ENCODE results near the gene CYTIP.

The CYTIP gene

DNA sequence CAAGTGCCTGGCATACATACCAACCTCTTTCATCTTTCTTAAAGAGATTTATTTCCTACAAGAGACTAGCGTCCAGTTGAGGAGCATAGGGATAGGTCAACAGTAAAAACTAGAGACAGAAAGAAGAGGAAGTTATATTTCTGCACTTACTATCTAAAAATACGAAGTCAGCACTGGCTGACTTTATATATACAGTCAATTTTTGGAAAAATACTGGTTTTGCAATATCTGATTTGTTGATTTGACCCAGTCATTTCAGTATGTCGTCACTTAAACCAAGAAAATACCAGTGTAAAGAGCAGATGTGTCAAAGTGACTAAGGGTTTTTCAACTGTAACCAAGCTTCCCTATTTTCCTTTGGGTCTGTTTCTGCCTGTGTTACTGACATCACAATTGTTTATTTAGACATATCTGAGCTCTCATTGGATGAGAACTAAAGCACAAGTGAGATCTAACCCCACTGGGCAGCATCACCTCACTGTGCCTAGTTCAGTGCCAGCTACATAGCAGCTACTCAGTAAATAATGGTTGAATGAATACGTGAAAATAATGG lies 23.0 kb downstream of the CYTIP start:
- Mint-ChIP-seq H3K4me1 (no peaks in the 10 kb centered on the region), H3K27me3 (ENCODE audit: low read depth) (no peaks in the 10 kb centered on the region), H3K4me3 (no peak overlapping the region), H3K27ac (no peak overlapping the region), H3K9me3 (peaks cover 2% of the 10 kb centered on the region), H3K36me3 (ENCODE audit: low read depth) (no peaks in the 10 kb centered on the region)
- TF ChIP-seq, protein P1, sequence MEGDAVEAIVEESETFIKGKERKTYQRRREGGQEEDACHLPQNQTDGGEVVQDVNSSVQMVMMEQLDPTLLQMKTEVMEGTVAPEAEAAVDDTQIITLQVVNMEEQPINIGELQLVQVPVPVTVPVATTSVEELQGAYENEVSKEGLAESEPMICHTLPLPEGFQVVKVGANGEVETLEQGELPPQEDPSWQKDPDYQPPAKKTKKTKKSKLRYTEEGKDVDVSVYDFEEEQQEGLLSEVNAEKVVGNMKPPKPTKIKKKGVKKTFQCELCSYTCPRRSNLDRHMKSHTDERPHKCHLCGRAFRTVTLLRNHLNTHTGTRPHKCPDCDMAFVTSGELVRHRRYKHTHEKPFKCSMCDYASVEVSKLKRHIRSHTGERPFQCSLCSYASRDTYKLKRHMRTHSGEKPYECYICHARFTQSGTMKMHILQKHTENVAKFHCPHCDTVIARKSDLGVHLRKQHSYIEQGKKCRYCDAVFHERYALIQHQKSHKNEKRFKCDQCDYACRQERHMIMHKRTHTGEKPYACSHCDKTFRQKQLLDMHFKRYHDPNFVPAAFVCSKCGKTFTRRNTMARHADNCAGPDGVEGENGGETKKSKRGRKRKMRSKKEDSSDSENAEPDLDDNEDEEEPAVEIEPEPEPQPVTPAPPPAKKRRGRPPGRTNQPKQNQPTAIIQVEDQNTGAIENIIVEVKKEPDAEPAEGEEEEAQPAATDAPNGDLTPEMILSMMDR (IDR thresholded peaks at IDR 0.05; ENCODE audit: unreplicated experiment in 3 of 3): no peak

DNA sequence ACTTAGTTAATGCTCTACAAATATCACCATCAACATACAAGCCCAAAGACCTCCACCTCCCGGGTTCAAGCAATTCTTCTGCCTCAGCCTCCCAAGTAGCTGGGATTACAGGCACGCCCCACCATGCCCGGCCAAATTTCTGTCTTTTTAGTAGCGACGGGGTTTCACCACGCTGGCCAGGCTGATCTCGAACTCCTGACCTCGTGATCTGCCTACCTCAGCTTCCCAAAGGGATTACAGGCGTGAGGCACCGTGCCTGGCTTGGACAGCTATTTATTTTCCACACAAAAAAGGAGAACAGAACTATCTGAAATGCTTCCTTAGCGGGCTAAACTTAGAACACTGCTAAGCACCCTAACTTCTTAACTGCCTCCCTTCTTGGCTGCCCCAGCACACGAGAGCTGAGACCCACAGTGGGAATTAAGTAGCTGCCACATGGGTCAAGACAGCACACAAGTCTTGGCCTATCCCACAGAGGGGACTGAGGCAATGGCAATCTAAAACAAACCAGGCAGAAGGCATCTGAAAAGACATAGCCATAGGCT lies 24.8 kb downstream of the CYTIP start:
- Mint-ChIP-seq H3K4me3 (no peak overlapping the region), H3K36me3 (ENCODE audit: low read depth) (no peaks in the 10 kb centered on the region)

DNA sequence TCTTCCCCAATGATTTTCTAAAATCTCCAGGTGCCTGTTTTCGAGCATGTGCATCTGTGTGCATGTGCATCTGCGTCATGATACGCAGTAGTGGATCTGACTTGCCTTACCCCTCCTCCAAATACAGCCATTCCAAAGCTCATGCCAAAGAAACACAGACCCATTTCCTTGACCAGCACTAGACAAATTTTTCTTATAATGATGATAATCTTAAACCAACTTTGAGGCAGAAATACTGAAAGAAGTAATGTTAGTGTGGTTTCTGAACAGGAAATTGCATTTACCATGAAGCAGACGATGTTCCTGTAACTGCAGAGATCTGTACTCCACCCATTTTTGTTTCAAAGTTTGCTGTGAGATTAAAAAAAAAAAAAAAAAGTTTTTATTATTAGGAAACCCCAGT lies 25.6 kb downstream of the CYTIP start:
- Mint-ChIP-seq H3K27ac (no peak overlapping the region), H3K9me3 (peaks cover 2% of the 10 kb centered on the region), H3K36me3 (ENCODE audit: low read depth) (no peaks in the 10 kb centered on the region), H3K4me3 (no peak overlapping the region), H3K4me1 (no peaks in the 10 kb centered on the region), H3K27me3 (ENCODE audit: low read depth) (no peaks in the 10 kb centered on the region)
- TF ChIP-seq, protein P1 (IDR thresholded peaks at IDR 0.05; ENCODE audit: unreplicated experiment in 3 of 3): no peak

More for the DNA sequence above, 24.8 kb downstream of the CYTIP start:
- H3K4me1 Mint-ChIP-seq: no peaks in the 10 kb centered on the region
- peaks cover 2% of the 10 kb centered on the region for H3K9me3 Mint-ChIP-seq
- no peaks in the 10 kb centered on the region for H3K27me3 Mint-ChIP-seq (ENCODE audit: low read depth)
- no peak overlapping the region for H3K27ac Mint-ChIP-seq
- TF ChIP-seq, protein P1 (IDR thresholded peaks at IDR 0.05; ENCODE audit: unreplicated experiment in 3 of 3): no peak

DNA sequence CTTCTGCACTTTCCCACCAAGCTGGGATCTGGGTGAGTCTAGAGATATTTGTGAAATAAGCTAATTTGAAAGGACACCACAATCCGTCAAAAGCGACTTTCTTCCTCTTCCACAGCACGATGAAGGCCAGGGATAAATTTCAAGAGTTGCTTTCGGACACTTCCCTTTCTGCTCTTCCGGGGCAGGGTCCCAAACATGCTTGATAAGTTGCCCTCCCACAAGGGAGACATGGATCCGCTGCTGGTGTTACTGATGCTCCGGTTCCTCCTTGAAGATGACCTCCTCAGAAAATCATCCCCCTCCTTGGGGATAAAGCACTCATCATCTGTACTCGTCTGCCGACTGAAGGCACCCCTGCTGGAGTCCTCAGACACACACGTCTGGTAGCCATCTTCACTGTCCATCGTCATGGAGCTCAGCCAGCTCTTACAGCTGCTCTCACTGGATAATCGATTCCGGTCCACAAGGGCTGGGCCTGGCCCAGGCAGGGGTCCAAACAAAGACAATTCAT lies 28.2 kb downstream of the CYTIP start:
- TF ChIP-seq, protein P1 (IDR thresholded peaks at IDR 0.05; ENCODE audit: unreplicated experiment in 3 of 3): no peak
- Mint-ChIP-seq H3K9me3 (no peaks in the 10 kb centered on the region), H3K27ac (no peak overlapping the region), H3K36me3 (ENCODE audit: low read depth) (no peaks in the 10 kb centered on the region), H3K27me3 (ENCODE audit: low read depth) (no peaks in the 10 kb centered on the region), H3K4me3 (no peak overlapping the region), H3K4me1 (no peaks in the 10 kb centered on the region)

DNA sequence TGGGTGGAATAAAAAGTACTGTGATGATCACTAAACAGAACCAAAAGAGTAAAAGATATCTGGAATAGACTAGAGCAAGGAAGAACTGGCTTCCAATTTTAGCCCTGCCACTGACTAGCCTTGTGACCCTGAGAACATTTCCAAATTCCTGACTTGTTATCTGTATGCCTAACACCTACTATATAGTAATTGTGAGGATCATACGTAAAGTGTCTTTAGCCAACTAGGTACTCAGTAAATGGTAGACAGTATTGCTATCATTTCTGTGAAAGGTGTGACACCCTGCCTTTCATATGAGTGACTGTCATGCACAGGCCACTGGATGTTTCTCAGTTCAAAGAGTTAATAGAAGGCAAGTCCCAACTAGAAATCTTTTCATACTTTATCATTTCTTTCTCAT lies 29.8 kb downstream of the CYTIP start:
- H3K4me1 Mint-ChIP-seq: no peaks in the 10 kb centered on the region
- TF ChIP-seq, protein P1 (IDR thresholded peaks at IDR 0.05; ENCODE audit: unreplicated experiment in 3 of 3): no peak
- no peak overlapping the region for H3K4me3 Mint-ChIP-seq
- no peak overlapping the region for H3K27ac Mint-ChIP-seq
- no peaks in the 10 kb centered on the region for H3K9me3 Mint-ChIP-seq
- no peaks in the 10 kb centered on the region for H3K36me3 Mint-ChIP-seq (ENCODE audit: low read depth)
- H3K27me3 Mint-ChIP-seq (ENCODE audit: low read depth): no peaks in the 10 kb centered on the region
